ENCODE results near the gene TNFRSF1B.

The TNFRSF1B gene

DNA sequence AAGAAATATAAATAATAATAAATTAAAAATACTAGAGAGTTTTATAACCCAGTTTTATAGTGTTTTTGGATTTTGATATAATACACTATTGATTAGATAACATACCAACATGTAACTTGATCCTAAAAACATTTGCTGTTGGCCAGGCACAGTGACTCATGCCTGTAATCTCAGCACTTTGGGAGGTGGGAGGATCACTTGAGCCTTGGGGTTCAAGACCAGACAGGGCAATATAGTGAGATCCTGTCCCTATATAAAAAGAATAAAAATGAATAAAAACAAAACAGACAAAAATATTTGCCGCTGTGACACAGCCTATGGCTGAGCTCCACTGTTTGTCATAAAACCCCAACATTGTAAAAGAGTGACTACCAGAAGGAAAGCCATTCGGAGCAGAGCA, 89.1 kb downstream of the TNFRSF1B start:
- Histone ChIP-seq H3K9ac (ENCODE audit: low read depth, low read length) (no peak overlapping the region), H3K9me3 (ENCODE audit: control insufficient read depth, insufficient read depth, low read length) (no peaks in the 10 kb centered on the region), H3K27me3 (ENCODE audit: control insufficient read depth, insufficient read depth, low read length) (no peaks in the 10 kb centered on the region), H3K4me1 (ENCODE audit: control insufficient read depth, insufficient read depth, low read length) (no peaks in the 10 kb centered on the region), H3K4me3 (ENCODE audit: low read depth, low read length) (no peak overlapping the region), H3K36me3 (ENCODE audit: control insufficient read depth, insufficient read depth, low read length) (peaks cover 22% of the 10 kb centered on the region)

DNA sequence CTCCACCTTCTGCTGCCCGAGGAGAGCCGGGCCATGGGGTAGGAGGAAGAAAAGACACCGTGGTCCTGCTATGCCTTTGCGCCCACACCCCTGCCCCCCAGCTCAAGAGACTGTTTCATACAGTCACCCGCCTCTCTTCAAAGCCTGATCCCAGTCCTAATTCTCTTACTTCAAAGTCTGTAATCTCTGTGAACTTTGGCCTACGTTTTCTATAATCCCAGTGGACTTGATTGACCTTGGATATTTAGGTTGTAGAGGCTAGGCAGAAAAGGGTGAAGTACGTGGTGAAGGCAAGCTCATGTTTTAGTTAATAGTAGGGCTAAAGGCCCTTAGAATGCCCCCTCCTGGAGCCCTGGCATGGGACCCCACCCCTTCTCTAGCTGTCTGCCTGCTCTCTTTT, 91.5 kb downstream of the TNFRSF1B start:
- Histone ChIP-seq H3K4me1 (ENCODE audit: control insufficient read depth, insufficient read depth, low read length) (no peaks in the 10 kb centered on the region), H3K36me3 (ENCODE audit: control insufficient read depth, insufficient read depth, low read length) (peaks cover 29% of the 10 kb centered on the region), H3K27me3 (ENCODE audit: control insufficient read depth, insufficient read depth, low read length) (no peaks in the 10 kb centered on the region), H3K9me3 (ENCODE audit: control insufficient read depth, insufficient read depth, low read length) (no peaks in the 10 kb centered on the region), H3K4me3 (ENCODE audit: low read depth, low read length) (no peak overlapping the region), H3K9ac (ENCODE audit: low read depth, low read length) (no peak overlapping the region)
